HepG2 (cell line): ENCODE data around the gene C10orf90. TPM values are rescaled to one million over a fixed set of nuclear protein-coding genes. Genes with fewer than 3 reads are reported as not detected.

Source experiments
- ATAC-seq: fragments of 200-7000 bp; cut with Tn5 transposase; 3 replicates; pipeline ENCODE4 v1.9.1; 2020; ENCODE audit warnings: mild to moderate bottlenecking, moderate library complexity
- BruUV-seq: library from RNA; stranded (reverse); fragments of 400-500 nt; replicated peaks from 2 replicates; lab custom pipeline; 2021; lab: Mats Ljungman, UMichigan
- CTCF ChIA-PET: fragments of 300-600 bp; formaldehyde crosslinking; extraction: SDS; loops from one replicate; lab custom pipeline; 2021; ENCODE audit warnings: low total read pairs, inconsistent platforms, low intra/inter-chr PET ratio; lab: Yijun Ruan, JAX
- POLR2A ChIA-PET: fragments of 350-600 bp; sonication (Branson Sonifier 250); formaldehyde crosslinking; loops from one replicate; lab custom pipeline; 2020; ENCODE audit warnings: antibody characterized with exemption, inconsistent platforms; lab: Yijun Ruan, JAX
- DNase-seq: peaks from one replicate; pipeline ENCODE4 v3.0.0-alpha.2; 2015; ENCODE audit warnings: low spot score
- FAIRE-seq: peaks from 3 replicates; lab custom pipeline; 2011; peaks lifted over from hg19 to GRCh38; lab: Jason Lieb, UNC
- H2AFZ ChIP-seq: one replicate; pipeline ENCODE4 v1.6.1; 2011; ENCODE audit warnings: low read length, inconsistent platforms
- H3K27ac ChIP-seq: fragments of 300-600 bp; 3 replicates; pipeline ENCODE4 v1.8.0; 2011; ENCODE audit warnings: mixed run types, mild to moderate bottlenecking, mixed read lengths, low read length, inconsistent platforms; ENCODE audit not compliant: insufficient read depth; ENCODE audit errors: extremely low read length
- H3K27me3 ChIP-seq, 2 experiments: fragments of 200-600 bp in 1 of 2; 2 replicates in 1 of 2; 3 replicates in 1 of 2; pipeline versions ENCODE4 v1.6.0 to v1.8.0; 2011; ENCODE audit warnings: low read length in 2 of 2, mild to moderate bottlenecking in 2 of 2, moderate library complexity in 2 of 2, inconsistent platforms in 1 of 2; ENCODE audit not compliant: insufficient read depth in 2 of 2, control insufficient read depth in 1 of 2
- H3K36me3 ChIP-seq, 2 experiments: fragments of 200-600 bp in 1 of 2; replicated peaks in 1 of 2; 2 replicates in 1 of 2; 3 replicates in 1 of 2; pipeline versions ENCODE4 v1.5.1 to v1.8.0; 2011; ENCODE audit warnings: low read length in 2 of 2, inconsistent platforms in 1 of 2; ENCODE audit not compliant: insufficient read depth in 2 of 2, control insufficient read depth in 1 of 2
- H3K4me1 ChIP-seq: 2 replicates; pipeline ENCODE4 v1.5.1; 2012; ENCODE audit warnings: low read length, inconsistent platforms; ENCODE audit not compliant: insufficient read depth
- H3K4me2 ChIP-seq: 2 replicates; pipeline ENCODE4 v1.6.0; 2011; ENCODE audit warnings: low read depth, low read length, inconsistent platforms
- H3K4me3 ChIP-seq, 3 experiments: fragments of 200-600 bp in 1 of 3; sonication (generic), shearing (Covaris generic) in 1 of 3; replicated peaks in 1 of 3; 2 replicates each; pipeline ENCODE4 v1.5.1; 2011 to 2016; ENCODE audit warnings: low read length in 3 of 3, inconsistent platforms in 2 of 3, low read depth in 2 of 3, mild to moderate bottlenecking in 2 of 3, control low read depth in 1 of 3, mixed read lengths in 1 of 3; ENCODE audit not compliant: insufficient read depth in 1 of 3
- H3K79me2 ChIP-seq: one replicate; pipeline ENCODE4 v1.6.1; 2011; ENCODE audit warnings: low read length, inconsistent platforms; ENCODE audit not compliant: insufficient read depth
- H3K9ac ChIP-seq: 2 replicates; pipeline ENCODE4 v1.6.0; 2011; ENCODE audit warnings: mild to moderate bottlenecking, low read depth, low read length, inconsistent platforms; ENCODE audit not compliant: insufficient read depth
- H3K9me3 ChIP-seq: 2 replicates; pipeline ENCODE4 v1.5.1; 2012; ENCODE audit warnings: mild to moderate bottlenecking, low read length
- H4K20me1 ChIP-seq: 2 replicates; pipeline ENCODE4 v1.6.0; 2011; ENCODE audit warnings: inconsistent platforms, mild to moderate bottlenecking, low read length, moderate library complexity; ENCODE audit not compliant: insufficient read depth
- ELF4 ChIP-seq: sonication (generic); formaldehyde crosslinking; IDR thresholded peaks from 2 replicates; pipeline ENCODE4 v1.5.0; 2020; ENCODE audit warnings: missing genetic modification reagents, mild to moderate bottlenecking, moderate library complexity, borderline replicate concordance
- MED8 ChIP-seq: sonication (generic); formaldehyde crosslinking; IDR thresholded peaks from 2 replicates; pipeline ENCODE4 v1.8.1; 2023; ENCODE audit warnings: mild to moderate bottlenecking, missing genetic modification reagents; ENCODE audit not compliant: insufficient replicate concordance
- RAD21 ChIP-seq: fragments of 450-650 bp; formaldehyde crosslinking; IDR thresholded peaks from 2 replicates; pipeline ENCODE4 v1.5.0; 2020; ENCODE audit warnings: mild to moderate bottlenecking
- ZMYM2 ChIP-seq: sonication (generic); formaldehyde crosslinking; IDR thresholded peaks from 2 replicates; pipeline ENCODE4 v1.8.0; 2022; ENCODE audit warnings: mild to moderate bottlenecking, missing genetic modification reagents
- ZMYM3 ChIP-seq: sonication (generic); formaldehyde crosslinking; IDR thresholded peaks from 2 replicates; pipeline ENCODE4 v1.5.1; 2020; ENCODE audit warnings: mild to moderate bottlenecking, missing genetic modification reagents
- ZNF713 ChIP-seq: sonication (generic); formaldehyde crosslinking; IDR thresholded peaks from 2 replicates; pipeline ENCODE4 v1.4.0; 2020; ENCODE audit warnings: mild to moderate bottlenecking, missing genetic modification reagents
- WGBS: methylation state at CpG from one replicate; pipeline ENCODE4 v1.1.6; 2017; ENCODE audit warnings: low lambda C conversion rate; 5-methylcytosine and 5-hydroxymethylcytosine counted together
- in situ Hi-C: cut with HindIII; loops from 2 replicates; pipeline ENCODE4 v1.10.0; 2017; ENCODE audit warnings: low pct_unique_long_range_greater_than_20kb; ENCODE audit not compliant: extremely low pct_ligation_motif_present
- intact Hi-C: fragments of 100-400 bp; cut with micrococcal nuclease; formaldehyde crosslinking; loops from one replicate; pipeline ENCODE4 v1.10.0; 2022; ENCODE audit not compliant: unreplicated experiment
- polyA plus RNA-seq, 8 experiments: library from polyadenylated mRNA; depleted of rRNA in 3 of 8; stranded (reverse) in 7 of 8; unstranded in 1 of 8; fragments of >200 nt; fragmentation: Illumina TruSeq in 4 of 8; extraction: Trizol in 4 of 8; gene quantifications; 2 replicates each; pipeline versions ENCODE4 v1.2.1 to v1.2.3, GENCODE V29; 2011 to 2016; ENCODE audit warnings: low read depth in 4 of 8, missing spikeins in 1 of 8, mixed read lengths in 1 of 8; ENCODE audit not compliant: insufficient read depth in 1 of 8
- total RNA-seq, 5 experiments: library from RNA; depleted of rRNA; stranded (reverse); fragments of >200 nt; fragmentation: Illumina TruSeq; extraction: Trizol; gene quantifications; 2 replicates each; pipeline ENCODE4 v1.2.3, GENCODE V29; 2016; ENCODE audit warnings: low read depth in 1 of 5
- TF ChIP-seq, protein P1 (sequence below): sonication (generic); formaldehyde crosslinking; IDR thresholded peaks from 2 replicates; pipeline ENCODE4 v1.5.0; 2020; ENCODE audit warnings: missing genetic modification reagents
- TF ChIP-seq, protein P2 (sequence below): sonication (generic); formaldehyde crosslinking; IDR thresholded peaks from 2 replicates; pipeline ENCODE4 v1.4.0; 2020; ENCODE audit warnings: missing genetic modification reagents, borderline replicate concordance
- TF ChIP-seq, protein P3 (sequence below): sonication (generic); formaldehyde crosslinking; IDR thresholded peaks from 2 replicates; pipeline ENCODE4 v1.4.0; 2020; ENCODE audit warnings: mild to moderate bottlenecking, missing genetic modification reagents

Gene C10orf90
- total and polyA plus RNA-seq, 2 of the 13 experiments (the other 11 are each of a cell fraction or from before 2014, with no cell fraction given) = not detected

DNA sequence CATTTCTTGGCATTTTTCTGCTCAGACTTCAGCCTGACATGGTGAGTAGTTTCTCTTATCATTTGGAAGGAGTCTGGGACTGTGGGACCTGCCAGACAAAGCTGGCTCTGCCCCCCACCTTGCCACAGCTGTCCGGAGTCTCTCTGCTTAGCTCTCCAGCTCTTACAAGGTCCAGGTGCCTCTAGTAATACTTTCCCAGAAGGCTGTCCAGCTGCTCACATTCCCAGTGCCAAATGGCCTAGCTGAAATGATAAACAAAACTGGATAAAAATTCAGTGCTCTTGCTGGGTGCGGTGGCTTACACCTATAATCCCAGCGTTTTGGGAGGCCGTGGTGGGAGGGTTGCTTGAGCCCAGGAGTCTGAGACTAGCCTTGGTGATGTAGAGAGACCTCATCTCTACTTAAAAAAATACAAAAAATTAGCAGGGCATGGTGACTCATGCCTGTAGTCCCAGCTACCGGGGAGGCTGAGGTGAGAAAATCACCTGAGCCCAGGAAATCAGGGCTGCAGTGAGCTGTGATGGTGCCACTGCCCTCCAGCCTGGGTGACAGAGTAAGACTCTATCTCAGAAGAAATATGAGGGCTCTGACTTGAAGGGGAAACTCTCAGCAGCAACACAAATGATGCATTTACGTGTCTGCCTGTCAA lies 86.8 kb downstream of the C10orf90 start:
- no peak overlapping the region for H3K4me2 ChIP-seq
- CTCF ChIA-PET = no interaction called here
- POLR2A ChIA-PET = no interaction called here
- no peaks in the 10 kb centered on the region for H3K9me3 ChIP-seq
- no peak for TF ChIP-seq ZNF713 (CRISPR knock-in tag)
- TF ChIP-seq, protein P1, sequence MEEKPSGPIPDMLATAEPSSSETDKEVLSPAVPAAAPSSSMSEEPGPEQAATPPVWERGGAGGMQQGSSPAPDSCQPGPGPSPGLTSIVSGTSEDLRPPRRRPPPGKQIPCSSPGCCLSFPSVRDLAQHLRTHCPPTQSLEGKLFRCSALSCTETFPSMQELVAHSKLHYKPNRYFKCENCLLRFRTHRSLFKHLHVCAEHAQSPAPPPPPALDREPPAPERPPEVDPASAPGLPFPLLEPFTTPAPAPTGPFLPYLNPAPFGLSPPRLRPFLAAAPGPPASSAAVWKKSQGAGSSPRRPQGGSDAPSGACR = no peak
- no peak for TF ChIP-seq RAD21 (CRISPR knock-in tag)
- no peak for TF ChIP-seq ZMYM3 (CRISPR knock-in tag)
- no peak for TF ChIP-seq MED8
- no peak for TF ChIP-seq ZMYM2 (CRISPR knock-in tag)
- TF ChIP-seq, protein P2, sequence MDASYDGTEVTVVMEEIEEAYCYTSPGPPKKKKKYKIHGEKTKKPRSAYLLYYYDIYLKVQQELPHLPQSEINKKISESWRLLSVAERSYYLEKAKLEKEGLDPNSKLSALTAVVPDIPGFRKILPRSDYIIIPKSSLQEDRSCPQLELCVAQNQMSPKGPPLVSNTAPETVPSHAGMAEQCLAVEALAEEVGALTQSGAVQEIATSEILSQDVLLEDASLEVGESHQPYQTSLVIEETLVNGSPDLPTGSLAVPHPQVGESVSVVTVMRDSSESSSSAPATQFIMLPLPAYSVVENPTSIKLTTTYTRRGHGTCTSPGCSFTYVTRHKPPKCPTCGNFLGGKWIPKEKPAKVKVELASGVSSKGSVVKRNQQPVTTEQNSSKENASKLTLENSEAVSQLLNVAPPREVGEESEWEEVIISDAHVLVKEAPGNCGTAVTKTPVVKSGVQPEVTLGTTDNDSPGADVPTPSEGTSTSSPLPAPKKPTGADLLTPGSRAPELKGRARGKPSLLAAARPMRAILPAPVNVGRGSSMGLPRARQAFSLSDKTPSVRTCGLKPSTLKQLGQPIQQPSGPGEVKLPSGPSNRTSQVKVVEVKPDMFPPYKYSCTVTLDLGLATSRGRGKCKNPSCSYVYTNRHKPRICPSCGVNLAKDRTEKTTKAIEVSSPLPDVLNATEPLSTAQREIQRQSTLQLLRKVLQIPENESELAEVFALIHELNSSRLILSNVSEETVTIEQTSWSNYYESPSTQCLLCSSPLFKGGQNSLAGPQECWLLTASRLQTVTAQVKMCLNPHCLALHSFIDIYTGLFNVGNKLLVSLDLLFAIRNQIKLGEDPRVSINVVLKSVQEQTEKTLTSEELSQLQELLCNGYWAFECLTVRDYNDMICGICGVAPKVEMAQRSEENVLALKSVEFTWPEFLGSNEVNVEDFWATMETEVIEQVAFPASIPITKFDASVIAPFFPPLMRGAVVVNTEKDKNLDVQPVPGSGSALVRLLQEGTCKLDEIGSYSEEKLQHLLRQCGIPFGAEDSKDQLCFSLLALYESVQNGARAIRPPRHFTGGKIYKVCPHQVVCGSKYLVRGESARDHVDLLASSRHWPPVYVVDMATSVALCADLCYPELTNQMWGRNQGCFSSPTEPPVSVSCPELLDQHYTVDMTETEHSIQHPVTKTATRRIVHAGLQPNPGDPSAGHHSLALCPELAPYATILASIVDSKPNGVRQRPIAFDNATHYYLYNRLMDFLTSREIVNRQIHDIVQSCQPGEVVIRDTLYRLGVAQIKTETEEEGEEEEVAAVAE (CRISPR knock-in tag) = no peak
- no peak for TF ChIP-seq ELF4
- TF ChIP-seq, protein P3, sequence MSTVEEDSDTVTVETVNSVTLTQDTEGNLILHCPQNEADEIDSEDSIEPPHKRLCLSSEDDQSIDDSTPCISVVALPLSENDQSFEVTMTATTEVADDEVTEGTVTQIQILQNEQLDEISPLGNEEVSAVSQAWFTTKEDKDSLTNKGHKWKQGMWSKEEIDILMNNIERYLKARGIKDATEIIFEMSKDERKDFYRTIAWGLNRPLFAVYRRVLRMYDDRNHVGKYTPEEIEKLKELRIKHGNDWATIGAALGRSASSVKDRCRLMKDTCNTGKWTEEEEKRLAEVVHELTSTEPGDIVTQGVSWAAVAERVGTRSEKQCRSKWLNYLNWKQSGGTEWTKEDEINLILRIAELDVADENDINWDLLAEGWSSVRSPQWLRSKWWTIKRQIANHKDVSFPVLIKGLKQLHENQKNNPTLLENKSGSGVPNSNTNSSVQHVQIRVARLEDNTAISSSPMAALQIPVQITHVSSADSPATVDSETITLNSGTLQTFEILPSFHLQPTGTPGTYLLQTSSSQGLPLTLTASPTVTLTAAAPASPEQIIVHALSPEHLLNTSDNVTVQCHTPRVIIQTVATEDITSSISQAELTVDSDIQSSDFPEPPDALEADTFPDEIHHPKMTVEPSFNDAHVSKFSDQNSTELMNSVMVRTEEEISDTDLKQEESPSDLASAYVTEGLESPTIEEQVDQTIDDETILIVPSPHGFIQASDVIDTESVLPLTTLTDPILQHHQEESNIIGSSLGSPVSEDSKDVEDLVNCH (CRISPR knock-in tag) = no peak
- TF ChIP-seq, all 625 proteins: peak for 0
- FAIRE-seq (no peak), ATAC-seq (no peak), DNase-seq (no peak)
- in situ Hi-C loops (no loop called here), intact Hi-C loops (no loop called here)
- Histone ChIP-seq H3K79me2 (no peaks in the 10 kb centered on the region), H3K27me3 (peaks cover 0 to 9% of the 10 kb centered on the region in 2 experiments; a peak in 1 of 5 replicates), H3K9ac (no peak overlapping the region), H3K27ac (no peak overlapping the region), H2AFZ (no peak overlapping the region), H3K4me1 (no peaks in the 10 kb centered on the region), H3K4me3 (no peak overlapping the region), H4K20me1 (no peaks in the 10 kb centered on the region), H3K36me3 (no peaks in the 10 kb centered on the region)
- WGBS = 18% methylated on average over 6 of the region's 6 CpGs
- BruUV-seq = no TSS peak
